SU-DHL-6 (cell line): ENCODE data around the gene HES7.

Experiments
- H2AFZ ChIP-seq: fragments of 200-600 bp; sonication (generic); 2 replicates; pipeline ENCODE4 v1.6.1; 2014; ENCODE audit warnings: low read depth, mild to moderate bottlenecking, moderate library complexity, mixed read lengths, antibody characterized with exemption, low read length; ENCODE audit not compliant: severe bottlenecking
- H3F3A ChIP-seq: fragments of 200-600 bp; shearing (Covaris generic); 2 replicates; pipeline ENCODE4 v1.6.0; 2016; ENCODE audit warnings: antibody characterized with exemption, mild to moderate bottlenecking; ENCODE audit not compliant: insufficient read depth
- H3K27ac ChIP-seq: fragments of 200-600 bp; sonication (generic); 2 replicates; pipeline ENCODE4 v1.5.1; 2016; ENCODE audit warnings: low read depth, mild to moderate bottlenecking, low read length, moderate library complexity, mixed read lengths
- H3K27me3 ChIP-seq: fragments of 200-600 bp; sonication (generic), shearing (Covaris generic); 2 replicates; pipeline ENCODE4 v1.6.0; 2014; ENCODE audit warnings: mild to moderate bottlenecking, low read length
- H3K36me3 ChIP-seq: fragments of 200-600 bp; sonication (generic); 2 replicates; pipeline ENCODE4 v1.6.1; 2014; ENCODE audit warnings: mild to moderate bottlenecking, low read length, mixed read lengths
- H3K4me2 ChIP-seq: fragments of 300-600, 200-600 bp; shearing (Covaris generic), sonication (generic); 2 replicates; pipeline ENCODE4 v1.6.0; 2014; ENCODE audit warnings: low read length, low read depth, mild to moderate bottlenecking; ENCODE audit not compliant: poor library complexity, severe bottlenecking
- H3K4me3 ChIP-seq: fragments of 200-600 bp; sonication (generic); 2 replicates; pipeline ENCODE4 v1.5.1; 2014; ENCODE audit warnings: antibody characterized with exemption, low read length, mild to moderate bottlenecking, mixed read lengths; ENCODE audit not compliant: insufficient read depth, poor library complexity, severe bottlenecking
- H3K79me2 ChIP-seq: fragments of 200-600 bp; sonication (generic); 2 replicates; pipeline ENCODE4 v1.6.1; 2014; ENCODE audit warnings: mild to moderate bottlenecking, low read length, moderate library complexity; ENCODE audit not compliant: insufficient read depth
- H3K9ac ChIP-seq: fragments of 200-600 bp; sonication (generic); 2 replicates; pipeline ENCODE4 v1.7.0; 2014; ENCODE audit warnings: mild to moderate bottlenecking, low read length
- H3K9me2 ChIP-seq: fragments of 200-600 bp; sonication (generic); replicated peaks from 2 replicates; pipeline ENCODE4 v1.6.1; 2014; ENCODE audit warnings: low read length; ENCODE audit not compliant: insufficient read depth
- H3K9me3 ChIP-seq: fragments of 200-600 bp; sonication (generic); 2 replicates; pipeline ENCODE4 v1.6.1; 2014; ENCODE audit warnings: low read length, mixed read lengths; ENCODE audit not compliant: insufficient read depth
- H4K20me1 ChIP-seq: fragments of 200-600 bp; sonication (generic); 2 replicates; pipeline ENCODE4 v1.6.1; 2014; ENCODE audit warnings: low read depth, mild to moderate bottlenecking, antibody characterized with exemption, low read length, moderate library complexity, mixed read lengths
- CTCF ChIP-seq: fragments of 200-600 bp; sonication (generic); IDR thresholded peaks from one replicate; pipeline ENCODE4 v1.5.1; 2017; ENCODE audit warnings: antibody characterized with exemption, mild to moderate bottlenecking, low read length, moderate library complexity; ENCODE audit not compliant: insufficient read depth, poor library complexity, severe bottlenecking
- EZH2phosphoT487 ChIP-seq: fragments of 200-600 bp; sonication (generic), shearing (Covaris generic); conservative IDR thresholded peaks from 2 replicates; pipeline ENCODE4 v1.6.1; 2018; ENCODE audit warnings: mild to moderate bottlenecking, antibody characterized with exemption, low read length, moderate library complexity, mixed read lengths

Gene HES7

DNA sequence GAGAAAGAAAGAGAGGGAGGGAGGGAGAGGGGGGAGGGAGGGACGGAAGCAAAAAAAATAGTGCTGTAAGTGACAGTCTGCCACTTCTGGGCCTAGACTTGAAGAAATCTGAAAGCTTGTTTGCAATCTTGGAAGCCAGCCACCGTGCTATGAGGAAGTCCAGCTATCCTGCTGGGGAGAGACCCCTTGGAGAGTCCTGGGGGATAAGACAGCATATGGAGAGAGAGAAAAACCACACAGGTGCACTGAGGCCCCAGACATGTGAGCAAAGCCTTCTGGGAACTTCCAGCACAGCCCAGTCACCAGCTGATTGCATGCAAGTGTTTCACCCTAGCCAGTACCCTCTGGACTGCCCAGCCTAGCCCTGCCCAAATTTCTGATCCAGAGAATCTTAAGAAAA, 23.8 kb downstream of the HES7 start:
- no peak overlapping the region for H3K4me2 ChIP-seq
- TF ChIP-seq CTCF = no peak
- TF ChIP-seq EZH2phosphoT487 = no peak
- no peak overlapping the region for H3K4me3 ChIP-seq
- H2AFZ ChIP-seq = no peak overlapping the region
- H3F3A ChIP-seq = no peaks in the 10 kb centered on the region
- H3K27ac ChIP-seq = no peak overlapping the region
- H3K36me3 ChIP-seq = no peaks in the 10 kb centered on the region
- H4K20me1 ChIP-seq = no peaks in the 10 kb centered on the region
- no peak overlapping the region for H3K9ac ChIP-seq
- H3K9me2 ChIP-seq = no peaks in the 10 kb centered on the region
- H3K9me3 ChIP-seq = no peaks in the 10 kb centered on the region
- no peaks in the 10 kb centered on the region for H3K27me3 ChIP-seq
- H3K79me2 ChIP-seq = no peaks in the 10 kb centered on the region

DNA sequence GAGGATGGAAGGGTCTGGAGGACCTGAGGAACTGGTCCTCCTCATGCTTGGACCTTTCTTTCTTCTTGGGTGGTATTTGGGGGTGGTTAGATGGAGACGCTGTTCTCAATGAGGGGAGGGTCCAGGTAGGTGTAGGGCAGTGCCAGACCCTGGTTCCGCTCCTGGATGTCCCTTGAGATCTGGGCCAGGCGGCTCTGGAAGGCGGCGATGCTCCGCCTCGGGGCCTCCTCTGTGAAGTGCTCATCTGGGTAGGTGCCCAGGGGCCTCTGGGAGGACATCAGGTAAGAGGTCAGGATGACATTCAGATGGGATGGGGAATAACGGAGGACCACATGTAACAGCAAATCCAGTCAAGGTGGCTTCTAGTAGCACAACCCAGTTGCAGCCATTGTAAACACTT, 27.4 kb downstream of the HES7 start:
- Histone ChIP-seq H3K36me3 (no peaks in the 10 kb centered on the region), H3K27me3 (no peaks in the 10 kb centered on the region), H3K27ac (no peak overlapping the region), H4K20me1 (no peaks in the 10 kb centered on the region), H3K9ac (no peak overlapping the region), H3K4me3 (no peak overlapping the region), H3F3A (no peaks in the 10 kb centered on the region), H3K4me2 (no peak overlapping the region), H2AFZ (no peak overlapping the region), H3K9me2 (no peaks in the 10 kb centered on the region), H3K79me2 (no peaks in the 10 kb centered on the region), H3K9me3 (no peaks in the 10 kb centered on the region)
- TF ChIP-seq CTCF = no peak
- TF ChIP-seq EZH2phosphoT487 = no peak

DNA sequence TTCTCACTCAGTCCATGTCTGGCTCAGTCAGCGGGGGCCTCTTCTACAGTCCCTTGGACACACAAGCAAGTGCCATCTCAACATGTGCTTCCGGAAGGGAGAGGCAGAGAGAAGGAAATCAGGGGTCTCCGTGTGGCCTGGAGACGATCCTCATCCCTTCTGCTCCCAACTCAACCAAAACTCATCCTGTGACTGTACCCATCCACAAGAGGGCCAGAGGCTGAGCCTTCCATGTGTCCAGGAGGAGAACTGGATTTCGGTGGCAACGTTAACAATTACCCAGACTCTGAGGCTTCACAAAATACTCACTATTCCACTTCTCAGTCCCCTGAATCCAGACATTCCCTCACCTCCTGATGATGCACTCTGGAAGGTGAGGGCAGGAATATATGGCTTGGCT, 28.5 kb downstream of the HES7 start:
- H3K27ac ChIP-seq = no peak overlapping the region
- no peak overlapping the region for H3K9ac ChIP-seq
- H3K9me2 ChIP-seq = no peaks in the 10 kb centered on the region
- H3K36me3 ChIP-seq = no peaks in the 10 kb centered on the region
- no peak overlapping the region for H2AFZ ChIP-seq
- no peaks in the 10 kb centered on the region for H3K9me3 ChIP-seq
- H4K20me1 ChIP-seq = no peaks in the 10 kb centered on the region
- no peaks in the 10 kb centered on the region for H3F3A ChIP-seq
- no peak overlapping the region for H3K4me2 ChIP-seq
- TF ChIP-seq CTCF (no peak), EZH2phosphoT487 (no peak)
- H3K4me3 ChIP-seq = no peak overlapping the region
- H3K79me2 ChIP-seq = no peaks in the 10 kb centered on the region
- H3K27me3 ChIP-seq = no peaks in the 10 kb centered on the region
